PC-9 (cell line): ENCODE data around the gene REL. TPM values are rescaled to one million over a fixed set of nuclear protein-coding genes. Genes with fewer than 3 reads are reported as not detected.
"Not testable (repeated sequence)": the region's sequence is repeated elsewhere in the genome, so short reads cannot be mapped to it uniquely, and the experiment has no call there.

Experiments used
- BruUV-seq: library from RNA; stranded (reverse); fragments of 400-500 nt; replicated peaks from 2 replicates; lab custom pipeline; 2021; lab: Mats Ljungman, UMichigan
- CTCF ChIA-PET: fragments of 300-600 bp; sonication (Branson Sonifier 250); formaldehyde crosslinking; loops from one replicate; lab custom pipeline; 2022; ENCODE audit warnings: antibody characterized with exemption; lab: Charles Lee
- POLR2A ChIA-PET: fragments of 300-600 bp; sonication (Branson Sonifier 250); formaldehyde crosslinking; loops from one replicate; lab custom pipeline; 2022; ENCODE audit warnings: antibody characterized with exemption; ENCODE audit not compliant: unreplicated experiment; lab: Charles Lee
- DNase-seq, 2 experiments: peaks; one replicate each; pipeline versions ENCODE4 v3.0.0 to v3.0.0-alpha.2; 2015 to 2022; ENCODE audit warnings: mixed read lengths in 1 of 2
- H2AFZ ChIP-seq: fragments of 200-600 bp; sonication (generic); 2 replicates; pipeline ENCODE4 v1.8.1; 2017; ENCODE audit warnings: antibody characterized with exemption
- H3F3A ChIP-seq: fragments of 200-600 bp; sonication (generic); 2 replicates; pipeline ENCODE4 v1.8.1; 2017; ENCODE audit warnings: antibody characterized with exemption, mild to moderate bottlenecking, low read depth; ENCODE audit not compliant: insufficient read depth
- H3K27ac ChIP-seq: fragments of 200-600 bp; sonication (generic); 2 replicates; pipeline ENCODE4 v1.6.1; 2016; ENCODE audit warnings: mixed run types
- H3K27me3 ChIP-seq: fragments of 200-600 bp; sonication (generic); 2 replicates; pipeline ENCODE4 v1.6.1; 2016; ENCODE audit warnings: low read depth, mixed run types; ENCODE audit not compliant: insufficient read depth
- H3K36me3 ChIP-seq: fragments of 200-600 bp; sonication (generic); 2 replicates; pipeline ENCODE4 v1.6.1; 2016; ENCODE audit warnings: low read depth, mixed run types
- H3K4me1 ChIP-seq: fragments of 200-600 bp; sonication (generic); replicated peaks from 2 replicates; pipeline ENCODE4 v1.6.1; 2016; ENCODE audit warnings: mixed run types; ENCODE audit not compliant: insufficient read depth
- H3K4me2 ChIP-seq: fragments of 200-600 bp; sonication (generic); 2 replicates; pipeline ENCODE4 v1.6.1; 2017; ENCODE audit warnings: mixed run types
- H3K4me3 ChIP-seq: fragments of 200-600 bp; sonication (generic); 2 replicates; pipeline ENCODE4 v1.6.1; 2016; ENCODE audit warnings: mixed run types
- H3K79me2 ChIP-seq: fragments of 200-600 bp; sonication (generic); 2 replicates; pipeline ENCODE4 v1.6.1; 2017; ENCODE audit warnings: low read depth, mixed run types
- H3K9me2 ChIP-seq: fragments of 200-600 bp; sonication (generic); 2 replicates; pipeline ENCODE4 v1.8.1; 2017; ENCODE audit warnings: mild to moderate bottlenecking; ENCODE audit not compliant: insufficient read depth
- H3K9me3 ChIP-seq: fragments of 200-600 bp; sonication (generic); 2 replicates; pipeline ENCODE4 v1.8.1; 2016; ENCODE audit warnings: low read depth; ENCODE audit not compliant: insufficient read depth
- H4K20me1 ChIP-seq: fragments of 200-600 bp; sonication (generic); 2 replicates; pipeline ENCODE4 v1.8.1; 2017; ENCODE audit not compliant: insufficient read depth
- EZH2 ChIP-seq: fragments of 200-600 bp; sonication (generic); IDR thresholded peaks from 2 replicates; pipeline ENCODE4 v1.8.0; 2017; ENCODE audit warnings: antibody characterized with exemption, low read depth
- intact Hi-C: fragments of 100-400 bp; cut with micrococcal nuclease; formaldehyde crosslinking; loops from one replicate; pipeline ENCODE4 v1.10.0; 2022; ENCODE audit not compliant: unreplicated experiment
- total RNA-seq: library from RNA; stranded (reverse); gene quantifications from 2 replicates; pipeline ENCODE4 v1.2.3, GENCODE V29; 2021
- TF ChIP-seq, protein P1 (sequence below): fragments of 200-600 bp; sonication (generic); conservative IDR thresholded peaks from 2 replicates; pipeline ENCODE4 v1.6.1; 2017; ENCODE audit warnings: mixed run types, antibody characterized with exemption, mild to moderate bottlenecking, moderate library complexity

Gene REL
- total RNA-seq, 1 experiment from 2014 or later: 13.3 TPM

DNA sequence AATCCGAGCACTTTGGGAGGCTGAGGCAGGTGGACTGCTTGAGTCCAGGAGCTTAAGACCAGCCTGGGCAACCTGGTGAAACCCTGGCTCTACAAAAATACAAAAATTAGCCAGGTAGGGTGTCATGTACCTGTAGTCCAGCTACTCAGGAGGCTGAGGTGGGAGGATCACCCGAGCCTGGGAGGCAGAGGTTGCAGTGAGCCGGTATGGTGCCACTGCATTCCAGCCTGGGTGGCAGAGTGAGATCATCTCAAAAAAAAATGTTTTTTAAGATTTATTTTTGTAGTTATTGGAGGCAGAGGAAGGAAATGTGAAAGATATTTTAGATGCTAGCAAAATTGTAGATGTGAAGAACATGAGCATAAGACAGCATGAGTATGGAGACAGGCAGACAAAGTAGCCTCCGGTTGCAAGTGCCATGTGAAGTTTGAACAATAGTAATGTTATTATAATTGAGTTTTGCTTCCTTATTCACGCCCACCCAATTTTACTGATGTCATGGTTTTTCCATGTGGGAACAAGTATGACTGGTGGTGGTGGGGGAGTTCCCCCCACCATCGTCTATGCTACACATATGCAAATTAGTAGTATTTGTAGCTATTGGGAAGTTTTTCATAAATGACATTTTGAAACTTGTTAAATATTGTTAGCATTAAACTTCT is 18.0 kb downstream of the REL start:
- Histone ChIP-seq H3K9me3 (no peaks in the 10 kb centered on the region), H3K4me3 (no peak overlapping the region), H3F3A (no peaks in the 10 kb centered on the region), H3K79me2 (no peaks in the 10 kb centered on the region), H2AFZ (no peak overlapping the region), H3K4me2 (no peak overlapping the region), H4K20me1 (no peaks in the 10 kb centered on the region), H3K27ac (no peak overlapping the region), H3K9me2 (no peaks in the 10 kb centered on the region), H3K4me1 (no peaks in the 10 kb centered on the region), H3K36me3 (0 out of 2 replicates have a peak, but pooled peaks cover 11% of the 10 kb centered on the region), H3K27me3 (no peaks in the 10 kb centered on the region)
- POLR2A ChIA-PET: interaction anchor here (0.5 kb wide), 1 partner anchor 12 kb away, joined by 3 read pairs; no protein-coding TSS in a partner anchor
- DNase-seq: no peak
- CTCF ChIA-PET: no interaction called here
- intact Hi-C loops: no loop called here
- no peak for TF ChIP-seq EZH2
- TF ChIP-seq, protein P1, sequence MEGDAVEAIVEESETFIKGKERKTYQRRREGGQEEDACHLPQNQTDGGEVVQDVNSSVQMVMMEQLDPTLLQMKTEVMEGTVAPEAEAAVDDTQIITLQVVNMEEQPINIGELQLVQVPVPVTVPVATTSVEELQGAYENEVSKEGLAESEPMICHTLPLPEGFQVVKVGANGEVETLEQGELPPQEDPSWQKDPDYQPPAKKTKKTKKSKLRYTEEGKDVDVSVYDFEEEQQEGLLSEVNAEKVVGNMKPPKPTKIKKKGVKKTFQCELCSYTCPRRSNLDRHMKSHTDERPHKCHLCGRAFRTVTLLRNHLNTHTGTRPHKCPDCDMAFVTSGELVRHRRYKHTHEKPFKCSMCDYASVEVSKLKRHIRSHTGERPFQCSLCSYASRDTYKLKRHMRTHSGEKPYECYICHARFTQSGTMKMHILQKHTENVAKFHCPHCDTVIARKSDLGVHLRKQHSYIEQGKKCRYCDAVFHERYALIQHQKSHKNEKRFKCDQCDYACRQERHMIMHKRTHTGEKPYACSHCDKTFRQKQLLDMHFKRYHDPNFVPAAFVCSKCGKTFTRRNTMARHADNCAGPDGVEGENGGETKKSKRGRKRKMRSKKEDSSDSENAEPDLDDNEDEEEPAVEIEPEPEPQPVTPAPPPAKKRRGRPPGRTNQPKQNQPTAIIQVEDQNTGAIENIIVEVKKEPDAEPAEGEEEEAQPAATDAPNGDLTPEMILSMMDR: no peak
- no TSS peak for BruUV-seq

DNA sequence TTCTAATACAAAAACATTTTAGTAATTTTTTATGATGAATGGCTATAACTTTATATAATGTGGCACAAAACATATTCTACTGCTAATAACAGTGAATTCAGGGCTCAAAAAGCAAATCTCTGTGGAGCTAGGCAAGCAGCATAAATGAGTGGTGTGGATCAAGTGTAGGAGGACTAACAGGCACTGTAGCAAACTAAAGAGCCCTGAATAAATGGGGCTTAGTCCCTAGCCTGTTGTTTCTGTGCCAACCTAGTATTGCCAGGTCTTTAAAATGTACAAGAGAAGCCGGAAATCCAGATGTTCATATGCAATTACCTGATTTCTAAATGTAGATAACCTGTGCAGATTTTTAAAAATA is 18.5 kb downstream of the REL start:
- no peak overlapping the region for H3K4me2 ChIP-seq
- ChIA-PET CTCF (no interaction called here), POLR2A (interaction anchor here (0.5 kb wide), 1 partner anchor 11 kb away, joined by 3 read pairs; no protein-coding TSS in a partner anchor)
- H3K36me3 ChIP-seq: 0 out of 2 replicates have a peak, but pooled peaks cover 11% of the 10 kb centered on the region
- DNase-seq: no peak
- no peaks in the 10 kb centered on the region for H3K27me3 ChIP-seq
- no peak overlapping the region for H3K4me3 ChIP-seq
- intact Hi-C loops: no loop called here
- no peaks in the 10 kb centered on the region for H4K20me1 ChIP-seq
- H3K4me1 ChIP-seq: no peaks in the 10 kb centered on the region
- H3F3A ChIP-seq: no peaks in the 10 kb centered on the region
- no peak overlapping the region for H2AFZ ChIP-seq
- TF ChIP-seq EZH2: no peak
- TF ChIP-seq, protein P1: no peak
- H3K9me2 ChIP-seq: no peaks in the 10 kb centered on the region
- no peaks in the 10 kb centered on the region for H3K79me2 ChIP-seq
- H3K9me3 ChIP-seq: no peaks in the 10 kb centered on the region
- BruUV-seq: no TSS peak
- H3K27ac ChIP-seq: no peak overlapping the region

DNA sequence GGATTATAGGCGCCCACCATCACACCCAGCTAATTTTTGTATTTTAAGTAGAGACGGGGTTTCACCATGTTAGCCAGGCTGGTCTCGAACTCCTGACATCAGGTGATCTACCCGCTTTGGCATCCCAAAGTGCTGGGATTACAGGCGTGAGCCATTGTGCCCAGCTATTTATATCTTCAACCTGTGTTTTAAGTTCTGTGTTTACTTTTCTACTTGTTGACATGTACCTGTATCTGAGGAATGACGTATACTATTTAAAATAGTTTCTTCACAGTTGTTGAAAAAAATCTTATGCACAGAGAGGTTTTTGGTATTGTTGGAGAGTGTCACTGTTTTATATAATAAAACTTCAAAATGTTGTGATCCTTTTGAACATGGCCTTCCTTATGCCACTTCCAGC is 19.9 kb downstream of the REL start:
- CTCF ChIA-PET, H3K4me3 ChIP-seq, H3K27me3 ChIP-seq, H4K20me1 ChIP-seq, H3F3A ChIP-seq, DNase-seq, H3K9me2 ChIP-seq, H3K9me3 ChIP-seq, H3K79me2 ChIP-seq, H3K4me2 ChIP-seq, H3K4me1 ChIP-seq, H2AFZ ChIP-seq, H3K27ac ChIP-seq, intact Hi-C loops, BruUV-seq: not testable (repeated sequence)
- POLR2A ChIA-PET: interaction anchor here (0.6 kb wide), 1 partner anchor 80 kb away, joined by 3 read pairs; no protein-coding TSS in a partner anchor
- H3K36me3 ChIP-seq: 0 out of 2 replicates have a peak, but pooled peaks cover 11% of the 10 kb centered on the region

DNA sequence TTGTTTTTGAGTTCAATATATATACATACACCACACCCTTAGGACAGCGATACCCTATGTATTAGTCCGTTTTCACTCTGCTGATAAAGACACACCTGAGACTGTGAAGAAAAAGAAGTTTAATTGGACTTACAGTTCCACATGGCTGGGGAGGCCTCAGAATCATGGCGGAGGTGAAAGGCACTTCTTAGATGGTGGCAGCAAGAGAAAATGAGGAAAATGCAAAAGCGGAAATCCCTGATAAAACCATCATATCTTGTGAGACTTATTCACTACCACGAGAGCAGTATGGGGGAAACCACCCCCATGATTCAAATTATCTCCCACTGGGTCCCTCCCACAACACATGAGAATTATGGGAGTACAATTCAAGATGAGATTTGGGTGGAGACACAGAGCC is 24.5 kb downstream of the REL start:
- H4K20me1 ChIP-seq, H3K27me3 ChIP-seq, CTCF ChIA-PET, H3F3A ChIP-seq, H3K27ac ChIP-seq, POLR2A ChIA-PET, DNase-seq, H3K4me3 ChIP-seq, H3K9me3 ChIP-seq, H3K79me2 ChIP-seq, H3K9me2 ChIP-seq, H3K4me1 ChIP-seq, intact Hi-C loops, H2AFZ ChIP-seq, H3K4me2 ChIP-seq, BruUV-seq, H3K36me3 ChIP-seq: not testable (repeated sequence)
